Fibroblast of lung (primary cell): ENCODE results near the gene PRKAG2. TPM values are rescaled to one million over a fixed set of nuclear protein-coding genes. Genes with fewer than 3 reads are reported as not detected.

ENCODE experiments used
- DNase-seq, 2 donors: peaks; one replicate each; pipeline versions ENCODE4 v3.0.0 to v3.0.0-alpha.2; 2010; ENCODE audit warnings: low read depth in 2 of 2
- H2AFZ ChIP-seq: 2 replicates; pipeline ENCODE4 v1.5.1; 2012; ENCODE audit warnings: low read length, control low read depth, inconsistent platforms
- H3K27ac ChIP-seq: 2 replicates; pipeline ENCODE4 v1.5.1; 2011; ENCODE audit warnings: low read length, control low read depth; ENCODE audit not compliant: insufficient read depth
- H3K27me3 ChIP-seq: 2 replicates; pipeline ENCODE4 v1.5.1; 2011; ENCODE audit warnings: mild to moderate bottlenecking, low read length; ENCODE audit not compliant: control insufficient read depth, insufficient read depth
- H3K36me3 ChIP-seq: 2 replicates; pipeline ENCODE4 v1.5.1; 2011; ENCODE audit warnings: low read length; ENCODE audit not compliant: control insufficient read depth, insufficient read depth
- H3K4me1 ChIP-seq: 2 replicates; pipeline ENCODE4 v1.5.1; 2011; ENCODE audit warnings: low read length; ENCODE audit not compliant: control insufficient read depth, insufficient read depth; ENCODE audit errors: extremely low read depth
- H3K4me2 ChIP-seq: 2 replicates; pipeline ENCODE4 v1.5.1; 2011; ENCODE audit warnings: low read length, control low read depth; ENCODE audit not compliant: insufficient read depth; ENCODE audit errors: extremely low read depth
- H3K4me3 ChIP-seq, 4 experiments: fragments of 200-600 bp in 1 of 4; sonication (generic) in 1 of 4; replicated peaks in 1 of 4; 2 replicates each; pipeline ENCODE4 v1.5.1; 2011 to 2016; ENCODE audit warnings: low read length in 4 of 4, low read depth in 3 of 4, mild to moderate bottlenecking in 3 of 4, control low read depth in 2 of 4, inconsistent platforms in 1 of 4, mixed read lengths in 1 of 4; ENCODE audit not compliant: insufficient read depth in 1 of 4; ENCODE audit errors: control extremely low read depth in 1 of 4
- H3K79me2 ChIP-seq: 2 replicates; pipeline ENCODE4 v1.5.1; 2012; ENCODE audit warnings: mild to moderate bottlenecking, low read length, inconsistent platforms; ENCODE audit not compliant: control insufficient read depth, insufficient read depth
- H3K9ac ChIP-seq: 2 replicates; pipeline ENCODE4 v1.5.1; 2011; ENCODE audit warnings: mild to moderate bottlenecking, low read length, control low read depth; ENCODE audit not compliant: insufficient read depth
- H3K9me3 ChIP-seq: 2 replicates; pipeline ENCODE4 v1.5.1; 2012; ENCODE audit warnings: low read depth, low read length; ENCODE audit not compliant: control insufficient read depth, insufficient read depth
- H4K20me1 ChIP-seq: 2 replicates; pipeline ENCODE4 v1.5.1; 2011; ENCODE audit warnings: low read length; ENCODE audit not compliant: control insufficient read depth, insufficient read depth; ENCODE audit errors: extremely low read depth
- CTCF ChIP-seq, 2 donors: IDR thresholded peaks in 1 of 2; conservative IDR thresholded peaks in 1 of 2; 1 replicate in 1 of 2; 2 replicates in 1 of 2; pipeline ENCODE4 v1.5.1; 2011 to 2012; ENCODE audit warnings: low read length in 2 of 2, control low read depth in 1 of 2, inconsistent platforms in 1 of 2, low read depth in 1 of 2, mild to moderate bottlenecking in 1 of 2
- EZH2 ChIP-seq: IDR thresholded peaks from 2 replicates; pipeline ENCODE4 v1.5.1; 2012; ENCODE audit warnings: low read length, control low read depth, mild to moderate bottlenecking; ENCODE audit errors: missing control alignments
- polyA plus RNA-seq, 2 donors: library from polyadenylated mRNA; depleted of rRNA in 1 of 2; stranded (reverse) in 1 of 2; unstranded in 1 of 2; fragments of >200 nt; gene quantifications; 2 replicates each; pipeline ENCODE4 v1.2.1, GENCODE V29; 2011 to 2012; ENCODE audit warnings: missing spikeins in 1 of 2
- total RNA-seq: library from RNA; depleted of rRNA; stranded (reverse); fragments of >200 nt; gene quantifications from 2 replicates; pipeline ENCODE4 v1.2.1, GENCODE V29; 2014

PRKAG2 gene
- total and polyA plus RNA-seq, 2 donors (not counting 1 experiment from before 2014, with no cell fraction given): 11.9 to 56.7 TPM

- no peaks in the 10 kb centered on the region for H3K36me3 ChIP-seq
- no peak overlapping the region for H3K4me2 ChIP-seq
- TF ChIP-seq CTCF (conservative IDR thresholded peaks at IDR 0.05 in 1 of 2, IDR thresholded peaks at IDR 0.05 in 1 of 2; ENCODE audit: low read depth in 1 of 2, low read length in 2 of 2): no peak
- TF ChIP-seq EZH2: no peak
- DNase-seq: no peak
- H4K20me1 ChIP-seq: no peaks in the 10 kb centered on the region
- no peaks in the 10 kb centered on the region for H3K79me2 ChIP-seq
- peaks cover 2% of the 10 kb centered on the region for H3K27me3 ChIP-seq
- H3K27ac ChIP-seq: no peak overlapping the region
- no peak overlapping the region for H3K4me3 ChIP-seq
- no peak overlapping the region for H2AFZ ChIP-seq
- no peaks in the 10 kb centered on the region for H3K4me1 ChIP-seq
- no peak overlapping the region for H3K9ac ChIP-seq
- H3K9me3 ChIP-seq: no peaks in the 10 kb centered on the region
Observed at GRCh38 chr7:151813445-151813844, 63.5 kb downstream of the PRKAG2 start.

GRCh38 chr7:151812967-151813366, 63.9 kb downstream of the PRKAG2 start:
- Histone ChIP-seq H3K27ac (no peak overlapping the region), H3K79me2 (no peaks in the 10 kb centered on the region), H3K4me1 (no peaks in the 10 kb centered on the region), H3K27me3 (peaks cover 2% of the 10 kb centered on the region), H4K20me1 (no peaks in the 10 kb centered on the region), H3K9ac (no peak overlapping the region), H3K36me3 (no peaks in the 10 kb centered on the region), H3K4me2 (no peak overlapping the region), H2AFZ (no peak overlapping the region), H3K9me3 (no peaks in the 10 kb centered on the region), H3K4me3 (no peak overlapping the region)
- no peak for DNase-seq
- TF ChIP-seq EZH2 (no peak), CTCF (conservative IDR thresholded peaks at IDR 0.05 in 1 of 2, IDR thresholded peaks at IDR 0.05 in 1 of 2; ENCODE audit: low read depth in 1 of 2, low read length in 2 of 2) (no peak)

- H3K4me1 ChIP-seq: no peaks in the 10 kb centered on the region
- TF ChIP-seq EZH2 (no peak), CTCF (conservative IDR thresholded peaks at IDR 0.05 in 1 of 2, IDR thresholded peaks at IDR 0.05 in 1 of 2; ENCODE audit: low read depth in 1 of 2, low read length in 2 of 2) (no peak)
- H3K4me2 ChIP-seq: no peak overlapping the region
- no peaks in the 10 kb centered on the region for H4K20me1 ChIP-seq
- H3K4me3 ChIP-seq: no peak overlapping the region
- no peaks in the 10 kb centered on the region for H3K79me2 ChIP-seq
- no peak overlapping the region for H3K9ac ChIP-seq
- DNase-seq: no peak
- H3K27me3 ChIP-seq: peaks cover 2% of the 10 kb centered on the region
- no peaks in the 10 kb centered on the region for H3K9me3 ChIP-seq
- no peak overlapping the region for H3K27ac ChIP-seq
- H3K36me3 ChIP-seq: no peaks in the 10 kb centered on the region
- H2AFZ ChIP-seq: no peak overlapping the region
Observed at GRCh38 chr7:151810441-151811232, 66.3 kb downstream of the PRKAG2 start.
